ENCODE results near the gene RPE.

The RPE gene

DNA sequence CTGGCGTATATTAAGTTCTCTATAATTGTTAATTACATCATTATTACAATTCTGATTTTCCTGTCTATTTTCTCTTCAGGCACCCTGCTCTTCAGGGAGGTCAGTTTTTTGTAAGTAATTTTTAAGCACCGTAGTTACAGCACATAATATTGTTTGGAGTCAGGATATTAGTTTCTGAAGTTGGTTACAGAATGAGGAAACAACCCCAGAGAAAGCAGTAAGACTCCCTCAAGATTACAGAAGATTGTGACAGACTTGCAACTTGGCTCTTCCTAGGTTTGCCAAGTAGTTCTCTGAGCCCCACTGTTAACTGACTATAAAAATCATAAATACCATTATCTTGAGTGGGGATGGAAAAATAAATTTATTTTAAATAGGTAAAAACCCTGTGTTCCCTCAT lies 921 bp downstream of the RPE start:
- TF ChIP-seq, protein P1, sequence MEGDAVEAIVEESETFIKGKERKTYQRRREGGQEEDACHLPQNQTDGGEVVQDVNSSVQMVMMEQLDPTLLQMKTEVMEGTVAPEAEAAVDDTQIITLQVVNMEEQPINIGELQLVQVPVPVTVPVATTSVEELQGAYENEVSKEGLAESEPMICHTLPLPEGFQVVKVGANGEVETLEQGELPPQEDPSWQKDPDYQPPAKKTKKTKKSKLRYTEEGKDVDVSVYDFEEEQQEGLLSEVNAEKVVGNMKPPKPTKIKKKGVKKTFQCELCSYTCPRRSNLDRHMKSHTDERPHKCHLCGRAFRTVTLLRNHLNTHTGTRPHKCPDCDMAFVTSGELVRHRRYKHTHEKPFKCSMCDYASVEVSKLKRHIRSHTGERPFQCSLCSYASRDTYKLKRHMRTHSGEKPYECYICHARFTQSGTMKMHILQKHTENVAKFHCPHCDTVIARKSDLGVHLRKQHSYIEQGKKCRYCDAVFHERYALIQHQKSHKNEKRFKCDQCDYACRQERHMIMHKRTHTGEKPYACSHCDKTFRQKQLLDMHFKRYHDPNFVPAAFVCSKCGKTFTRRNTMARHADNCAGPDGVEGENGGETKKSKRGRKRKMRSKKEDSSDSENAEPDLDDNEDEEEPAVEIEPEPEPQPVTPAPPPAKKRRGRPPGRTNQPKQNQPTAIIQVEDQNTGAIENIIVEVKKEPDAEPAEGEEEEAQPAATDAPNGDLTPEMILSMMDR (IDR thresholded peaks at IDR 0.05) = no peak

DNA sequence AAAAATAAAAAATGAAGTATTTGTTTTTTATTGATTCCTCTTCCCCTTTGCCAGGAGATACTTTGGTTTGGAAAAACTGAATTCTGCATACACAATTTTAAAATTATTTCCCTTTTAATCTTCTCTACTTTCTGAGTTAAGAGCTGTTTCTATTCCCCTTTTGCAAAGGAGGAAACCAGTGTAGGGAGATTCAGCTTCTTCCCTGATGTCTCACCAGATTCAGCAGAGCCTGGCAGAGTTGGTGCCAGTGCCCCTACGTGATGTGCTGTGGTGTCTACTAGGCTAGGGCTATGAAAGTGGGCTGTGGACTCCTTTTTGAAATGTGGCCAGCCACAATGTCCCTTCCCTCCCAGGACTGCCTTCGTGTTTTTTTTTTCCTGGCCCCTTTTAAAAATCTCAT lies 2.4 kb downstream of the RPE start:
- TF ChIP-seq, protein P1 (IDR thresholded peaks at IDR 0.05) = no peak

DNA sequence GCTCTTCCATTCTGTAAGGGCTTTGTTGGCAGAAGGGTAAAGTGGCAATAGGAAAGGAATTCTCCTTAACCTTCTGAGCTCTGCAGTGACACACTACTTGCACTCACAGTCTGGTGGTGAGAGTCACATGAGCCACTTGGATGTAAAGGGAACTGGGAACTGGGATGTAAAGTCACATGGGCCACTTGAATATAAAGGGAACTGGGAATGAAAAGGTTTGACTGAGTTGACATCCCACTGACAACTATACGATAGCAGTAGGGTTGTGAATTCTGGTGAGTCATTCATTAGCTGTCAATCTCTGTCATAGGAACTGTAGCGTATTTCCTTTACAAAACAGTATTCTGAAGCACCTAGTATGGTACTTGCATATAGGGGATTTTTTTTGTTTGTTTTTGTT lies 5.5 kb downstream of the RPE start:
- TF ChIP-seq, protein P1 (IDR thresholded peaks at IDR 0.05) = no peak

DNA sequence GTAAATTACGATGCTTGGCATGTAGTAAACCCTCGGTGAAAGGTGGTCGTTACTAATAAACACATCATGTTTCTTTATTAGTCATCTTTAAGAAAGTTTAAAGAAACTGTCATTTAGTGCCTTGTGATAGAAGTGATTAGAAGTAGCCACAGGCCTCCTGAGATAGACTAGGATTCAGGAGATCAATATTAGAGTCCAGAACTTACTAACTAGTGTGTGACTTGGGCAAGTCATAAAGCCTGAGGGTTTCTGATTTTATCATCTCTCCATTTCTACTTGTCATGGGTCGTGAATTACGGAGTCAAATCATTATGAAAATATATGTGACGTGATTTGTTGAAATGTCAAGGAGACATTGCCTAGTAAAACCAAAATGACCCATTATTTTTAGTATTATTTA lies 6.7 kb downstream of the RPE start:
- TF ChIP-seq, protein P1 (IDR thresholded peaks at IDR 0.05) = no peak

DNA sequence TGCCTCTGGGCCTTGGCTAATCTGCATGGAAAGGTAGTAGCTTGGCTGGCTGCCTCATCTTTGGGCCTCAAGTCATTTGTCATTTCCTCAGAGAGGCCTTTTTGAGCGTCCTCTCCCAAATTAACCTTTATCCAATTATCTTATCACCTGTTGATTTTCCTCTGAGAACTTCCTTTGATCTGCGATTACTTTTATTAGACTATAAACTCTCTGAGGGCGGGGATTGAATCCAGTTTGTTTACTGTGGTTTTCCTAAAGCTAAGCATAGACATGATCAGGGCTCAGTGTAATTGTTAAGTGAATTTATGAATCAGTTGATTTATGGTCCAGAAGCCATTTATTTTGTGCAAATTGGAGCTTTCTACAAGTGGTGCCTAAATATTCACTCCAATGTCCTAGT lies 7.5 kb downstream of the RPE start:
- TF ChIP-seq, protein P1 (IDR thresholded peaks at IDR 0.05) = no peak

DNA sequence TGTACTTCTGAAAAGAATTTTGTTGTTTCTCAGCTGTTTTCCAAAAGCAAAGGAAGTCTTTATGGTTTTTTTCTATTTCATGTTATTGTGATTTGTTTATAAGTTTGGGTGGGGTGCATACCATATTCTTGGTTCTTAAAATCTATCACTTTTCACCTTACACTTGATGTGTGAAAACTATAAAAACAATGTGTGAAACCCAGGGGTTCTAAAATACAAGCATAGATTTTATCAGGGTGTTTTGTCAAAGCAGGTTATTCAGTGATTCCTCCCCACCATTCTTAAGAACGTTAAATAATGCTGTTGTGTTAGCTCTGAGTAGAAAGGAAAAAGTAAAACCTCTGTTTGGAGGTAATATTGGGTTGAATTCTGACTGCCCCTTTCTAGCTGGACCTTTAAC lies 17.7 kb downstream of the RPE start:
- TF ChIP-seq, protein P1 (IDR thresholded peaks at IDR 0.05) = no peak

DNA sequence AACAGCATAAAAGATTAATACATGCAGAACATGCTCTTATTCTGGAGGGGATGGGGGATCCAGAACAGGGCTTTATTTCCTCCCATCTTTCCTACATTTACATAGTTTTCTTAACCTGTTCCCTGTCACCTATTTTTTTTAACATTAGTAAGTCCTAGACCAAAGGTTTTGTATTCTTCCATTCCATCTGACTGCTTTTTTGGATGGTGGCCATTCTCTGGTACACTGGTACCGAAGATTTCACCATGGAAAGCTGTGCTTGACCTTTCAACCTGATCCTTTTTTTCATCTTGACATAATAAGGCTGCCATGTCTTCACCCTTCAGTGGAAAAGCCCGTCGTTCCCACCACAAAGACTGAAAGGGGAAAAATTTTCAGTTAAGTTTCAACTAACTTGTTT lies 20.4 kb downstream of the RPE start:
- TF ChIP-seq, protein P1 (IDR thresholded peaks at IDR 0.05) = no peak

DNA sequence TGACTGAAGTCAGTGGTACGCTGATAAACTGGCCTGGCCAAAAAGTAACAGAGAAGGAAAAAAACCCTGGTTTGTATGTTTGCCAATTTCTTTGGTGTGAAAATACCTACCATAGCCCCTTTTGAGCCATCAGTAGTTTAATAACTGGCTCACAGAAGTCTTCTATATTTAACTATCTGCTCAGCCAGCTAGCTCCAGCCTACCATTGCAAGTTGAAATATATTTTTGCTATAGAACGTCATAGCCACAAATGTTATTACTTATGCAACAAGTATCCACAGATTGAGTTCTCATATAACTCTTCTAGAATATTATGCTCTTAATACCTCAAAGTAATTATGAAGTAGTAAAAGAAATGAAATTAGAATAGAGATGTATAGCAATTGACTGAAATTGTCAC lies 25.2 kb downstream of the RPE start:
- TF ChIP-seq, protein P1 (IDR thresholded peaks at IDR 0.05) = no peak

Data from LNCAP (cell line).